ENCODE results near the gene LTBR. TPM values are rescaled to one million over a fixed set of nuclear protein-coding genes. Genes with fewer than 3 reads are reported as not detected.

LTBR gene
- total and polyA plus RNA-seq, 2 of the 4 experiments (the other 2 are of a cell fraction), result 19.7 to 62.5 TPM

DNA sequence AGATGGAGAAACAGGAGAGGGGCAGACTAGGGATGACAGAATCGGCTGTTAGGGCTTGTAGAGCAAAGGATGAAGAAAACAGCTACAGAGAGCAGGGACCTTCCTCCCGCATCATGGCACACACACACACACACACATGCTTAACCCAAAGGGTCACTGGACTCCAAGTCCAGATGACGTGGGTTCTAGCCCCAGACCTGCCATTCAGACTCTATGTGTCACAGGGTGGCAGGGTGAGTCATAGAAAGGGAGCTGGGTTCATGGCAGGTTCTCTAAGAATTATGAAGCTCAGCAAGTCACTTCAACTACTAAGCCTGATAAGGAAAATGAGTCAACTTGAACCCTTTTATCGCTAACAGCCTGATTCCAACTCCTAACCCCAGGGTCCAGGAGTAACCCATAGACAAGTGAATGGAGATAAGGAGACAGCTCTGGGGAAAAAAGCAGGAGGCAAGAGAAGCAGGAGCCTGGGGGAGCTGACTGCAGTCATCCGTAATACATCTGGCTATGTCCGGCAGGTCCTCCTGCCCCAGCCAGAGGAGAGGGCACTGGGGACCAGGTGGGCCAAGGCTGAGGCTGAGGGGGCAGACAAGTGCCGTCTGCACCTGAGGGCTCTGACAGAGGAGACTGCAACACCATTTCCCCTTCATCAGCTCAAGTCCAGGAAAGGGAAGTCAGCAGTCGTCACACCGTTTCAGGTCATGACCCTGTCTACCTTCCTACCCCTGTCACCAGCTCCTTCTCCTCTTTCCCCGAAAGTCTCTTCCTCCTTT lies 38.5 kb upstream of the LTBR start:
- H4K20me1 ChIP-seq (ENCODE audit: insufficient read depth, low read length), result peaks cover 6% of the 10 kb centered on the region
- peak overlapping the region; percentile 67 for H2BK5ac ChIP-seq (ENCODE audit: low read depth, low read length, poor library complexity, severe bottlenecking)
- H3K36me3 ChIP-seq (ENCODE audit: control insufficient read depth, insufficient read depth, low read length), result 0 out of 2 replicates have a peak, but pooled peaks cover 1% of the 10 kb centered on the region
- DNase-seq (peak; percentile 99), ATAC-seq (ENCODE audit: low read depth) (peak; percentile 31)
- peaks cover 28% of the 10 kb centered on the region for H3K9me1 ChIP-seq (ENCODE audit: insufficient read depth, low read length)
- peak overlapping the region; percentile 1; the same call in 1 of the 2 replicates for H3K4me2 ChIP-seq (ENCODE audit: low read depth, low read length)
- H3K4me1 ChIP-seq (ENCODE audit: control insufficient read depth, insufficient read depth, low read length), result peaks cover 23% of the 10 kb centered on the region
- no peaks in the 10 kb centered on the region for H3K9me3 ChIP-seq (ENCODE audit: control insufficient read depth, insufficient read depth, low read length)
- 89% methylated on average over 2 of the region's 10 CpGs; no CpG with 5 or more reads in 1 of the 2 experiments for WGBS, 2 experiments (ENCODE audit: extremely low coverage in 2 of 2, insufficient read length in 1 of 2)
- H3K18ac ChIP-seq (ENCODE audit: low read depth, low read length), result peak overlapping the region; percentile 67; the same call in 1 of the 2 replicates
- H2BK120ac ChIP-seq (ENCODE audit: low read depth, low read length), result peak overlapping the region; percentile 71
- peak overlapping the region; percentile 89 for H2AK9ac ChIP-seq (replicated peaks; ENCODE audit: low read depth, low read length, poor library complexity)
- H2BK15ac ChIP-seq (ENCODE audit: low read depth, low read length), result peak overlapping the region; percentile 67; the same call in 2 of the 3 replicates
- peak overlapping the region; percentile 74 for H2AFZ ChIP-seq (replicated peaks; ENCODE audit: low read length, poor library complexity)
- H3K27me3 ChIP-seq (ENCODE audit: control insufficient read depth, insufficient read depth, low read length), result no peaks in the 10 kb centered on the region
- intact Hi-C loops (cut with micrococcal nuclease), result no loop called here
- CTCF ChIA-PET, result interaction anchor here (0.6 kb wide), 2 partner anchors 233 to 357 kb away, joined by 3 read pairs; no protein-coding TSS in a partner anchor
- peak overlapping the region; percentile 85 for H3K14ac ChIP-seq (replicated peaks; ENCODE audit: low read depth, low read length)
- no TSS peak for BruUV-seq (replicated peaks)
- peak overlapping the region in 1 of 2 experiments; percentile 47; a peak in 2 of 4 replicates for H4K8ac ChIP-seq (ENCODE audit: low read depth in 2 of 2, low read length in 2 of 2)
- H3K23ac ChIP-seq (ENCODE audit: low read depth, low read length), result peak overlapping the region; percentile 44
- H3K79me1 ChIP-seq (ENCODE audit: low read depth in 1 of 2, low read length in 2 of 2), result peaks cover 6 to 34% of the 10 kb centered on the region in 2 experiments; a peak in 2 of 4 replicates
- 0 out of 2 replicates have a peak overlapping the region, but pooled peaks have one; percentile 2 for H3K27ac ChIP-seq (ENCODE audit: insufficient read depth, low read length)
- POLR2A ChIA-PET (ENCODE audit: unreplicated experiment), result interaction anchor here (0.6 to 1.8 kb wide), 3 partner anchors 9 to 36 kb away, joined by 3 to 5 read pairs (median 3); no protein-coding TSS in a partner anchor
- no peak overlapping the region for H3K9ac ChIP-seq (ENCODE audit: low read depth, low read length)
- H4K91ac ChIP-seq (ENCODE audit: insufficient read depth, low read depth, low read length), result peak overlapping the region; percentile 65
- no peak overlapping the region for H3K4me3 ChIP-seq (ENCODE audit: insufficient read depth, low read depth, low read length)
- H2AK5ac ChIP-seq (ENCODE audit: low read depth, low read length), result peak overlapping the region; percentile 87
- dilution Hi-C loops (cut with HindIII; ENCODE audit: low sequenced_read_pairs, unreplicated experiment), result no loop called here
- H3K56ac ChIP-seq (ENCODE audit: extremely low read depth, insufficient read depth, low read length), result 0 out of 2 replicates have a peak overlapping the region, but pooled peaks have one; percentile 27
- H2BK20ac ChIP-seq (ENCODE audit: low read depth, low read length), result peak overlapping the region; percentile 73
- in situ Hi-C loops (cut with MboI; ENCODE audit: low sequenced_read_pairs), result no loop called here
- H3K4ac ChIP-seq (ENCODE audit: low read depth, low read length), result peak overlapping the region; percentile 56
- H4K5ac ChIP-seq (ENCODE audit: low read depth, low read length), result 0 out of 2 replicates have a peak overlapping the region, but pooled peaks have one; percentile 13
- TF ChIP-seq, protein P1, sequence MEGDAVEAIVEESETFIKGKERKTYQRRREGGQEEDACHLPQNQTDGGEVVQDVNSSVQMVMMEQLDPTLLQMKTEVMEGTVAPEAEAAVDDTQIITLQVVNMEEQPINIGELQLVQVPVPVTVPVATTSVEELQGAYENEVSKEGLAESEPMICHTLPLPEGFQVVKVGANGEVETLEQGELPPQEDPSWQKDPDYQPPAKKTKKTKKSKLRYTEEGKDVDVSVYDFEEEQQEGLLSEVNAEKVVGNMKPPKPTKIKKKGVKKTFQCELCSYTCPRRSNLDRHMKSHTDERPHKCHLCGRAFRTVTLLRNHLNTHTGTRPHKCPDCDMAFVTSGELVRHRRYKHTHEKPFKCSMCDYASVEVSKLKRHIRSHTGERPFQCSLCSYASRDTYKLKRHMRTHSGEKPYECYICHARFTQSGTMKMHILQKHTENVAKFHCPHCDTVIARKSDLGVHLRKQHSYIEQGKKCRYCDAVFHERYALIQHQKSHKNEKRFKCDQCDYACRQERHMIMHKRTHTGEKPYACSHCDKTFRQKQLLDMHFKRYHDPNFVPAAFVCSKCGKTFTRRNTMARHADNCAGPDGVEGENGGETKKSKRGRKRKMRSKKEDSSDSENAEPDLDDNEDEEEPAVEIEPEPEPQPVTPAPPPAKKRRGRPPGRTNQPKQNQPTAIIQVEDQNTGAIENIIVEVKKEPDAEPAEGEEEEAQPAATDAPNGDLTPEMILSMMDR (conservative IDR thresholded peaks at IDR 0.05; ENCODE audit: low read depth, low read length), result no peak
- TF ChIP-seq MXI1 (IDR thresholded peaks at IDR 0.05; ENCODE audit: borderline replicate concordance, low read depth, low read length) (no peak), RCOR1 (IDR thresholded peaks at IDR 0.05; ENCODE audit: insufficient replicate concordance, low read length) (peak; percentile 89), FOS (IDR thresholded peaks at IDR 0.05; ENCODE audit: low read depth, low read length) (peak; percentile 100), NFE2L2 (IDR thresholded peaks at IDR 0.05; ENCODE audit: low read depth, low read length) (peak; percentile 33; the same call in 1 of the 2 replicates), CHD1 (IDR thresholded peaks at IDR 0.05; ENCODE audit: low read depth, low read length) (0 out of 2 replicates have a peak, but pooled peaks have one; percentile 70), RFX5 (IDR thresholded peaks at IDR 0.05; ENCODE audit: low read depth, low read length) (no peak), MAZ (IDR thresholded peaks at IDR 0.05; ENCODE audit: borderline replicate concordance, low read depth, low read length) (peak; percentile 59; the same call in 1 of the 2 replicates), BHLHE40 (IDR thresholded peaks at IDR 0.05; ENCODE audit: low read depth, low read length) (peak; percentile 77), SMC3 (IDR thresholded peaks at IDR 0.05; ENCODE audit: low read depth, low read length) (no peak)
- TF ChIP-seq, protein P2, sequence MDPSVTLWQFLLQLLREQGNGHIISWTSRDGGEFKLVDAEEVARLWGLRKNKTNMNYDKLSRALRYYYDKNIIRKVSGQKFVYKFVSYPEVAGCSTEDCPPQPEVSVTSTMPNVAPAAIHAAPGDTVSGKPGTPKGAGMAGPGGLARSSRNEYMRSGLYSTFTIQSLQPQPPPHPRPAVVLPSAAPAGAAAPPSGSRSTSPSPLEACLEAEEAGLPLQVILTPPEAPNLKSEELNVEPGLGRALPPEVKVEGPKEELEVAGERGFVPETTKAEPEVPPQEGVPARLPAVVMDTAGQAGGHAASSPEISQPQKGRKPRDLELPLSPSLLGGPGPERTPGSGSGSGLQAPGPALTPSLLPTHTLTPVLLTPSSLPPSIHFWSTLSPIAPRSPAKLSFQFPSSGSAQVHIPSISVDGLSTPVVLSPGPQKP (IDR thresholded peaks at IDR 0.05; ENCODE audit: borderline replicate concordance, low read depth, low read length), result no peak
- TF ChIP-seq, protein P3, sequence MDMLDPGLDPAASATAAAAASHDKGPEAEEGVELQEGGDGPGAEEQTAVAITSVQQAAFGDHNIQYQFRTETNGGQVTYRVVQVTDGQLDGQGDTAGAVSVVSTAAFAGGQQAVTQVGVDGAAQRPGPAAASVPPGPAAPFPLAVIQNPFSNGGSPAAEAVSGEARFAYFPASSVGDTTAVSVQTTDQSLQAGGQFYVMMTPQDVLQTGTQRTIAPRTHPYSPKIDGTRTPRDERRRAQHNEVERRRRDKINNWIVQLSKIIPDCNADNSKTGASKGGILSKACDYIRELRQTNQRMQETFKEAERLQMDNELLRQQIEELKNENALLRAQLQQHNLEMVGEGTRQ (IDR thresholded peaks at IDR 0.05; ENCODE audit: low read depth, low read length), result peak; percentile 44; the same call in 1 of the 2 replicates
